ENCODE results near the gene COPE. TPM values are rescaled to one million over a fixed set of nuclear protein-coding genes. Genes with fewer than 3 reads are reported as not detected.
A peak's percentile ranks its signal among the peaks of the same experiment; 100 is the strongest.

The COPE gene
- polyA plus RNA-seq, 3 donors from 2014 or later = 378 to 407 (median 401) TPM

DNA sequence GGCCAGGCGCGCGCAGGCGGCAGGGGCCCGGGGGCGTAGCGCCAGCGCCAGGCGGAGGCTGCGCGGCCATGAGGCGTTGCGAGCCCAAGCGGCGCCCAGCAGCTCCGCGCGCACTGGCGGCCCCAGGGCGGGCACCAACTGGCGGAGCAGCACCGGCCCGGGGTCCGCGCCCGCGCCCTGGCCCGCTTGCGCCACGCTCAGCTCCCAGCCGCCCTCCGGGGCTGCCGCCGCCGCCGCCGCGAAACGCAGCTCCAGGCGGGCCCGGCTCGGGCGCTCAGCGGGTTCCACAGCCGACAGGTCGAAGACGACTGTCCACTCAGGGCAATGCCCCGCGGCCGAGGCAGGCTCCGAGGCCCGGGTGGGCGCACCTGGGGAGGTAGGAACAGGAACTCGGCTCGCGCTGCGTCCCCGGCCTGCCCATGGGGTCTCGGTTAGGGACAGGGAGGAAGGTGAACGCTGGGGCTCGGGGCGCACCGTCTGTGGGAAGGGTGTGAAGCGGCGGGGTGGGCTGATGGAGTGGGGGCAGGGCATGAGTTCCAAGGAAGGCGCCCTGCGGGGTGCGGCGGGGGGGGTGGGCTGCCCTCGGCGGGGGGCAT, 50.1 kb downstream of the COPE start:
- no peak for DNase-seq
- peaks cover 0 to 14% (median 4%) of the 10 kb centered on the region in 3 donors for H3K27me3 Mint-ChIP-seq (ENCODE audit: low read depth in 3 of 3)

DNA sequence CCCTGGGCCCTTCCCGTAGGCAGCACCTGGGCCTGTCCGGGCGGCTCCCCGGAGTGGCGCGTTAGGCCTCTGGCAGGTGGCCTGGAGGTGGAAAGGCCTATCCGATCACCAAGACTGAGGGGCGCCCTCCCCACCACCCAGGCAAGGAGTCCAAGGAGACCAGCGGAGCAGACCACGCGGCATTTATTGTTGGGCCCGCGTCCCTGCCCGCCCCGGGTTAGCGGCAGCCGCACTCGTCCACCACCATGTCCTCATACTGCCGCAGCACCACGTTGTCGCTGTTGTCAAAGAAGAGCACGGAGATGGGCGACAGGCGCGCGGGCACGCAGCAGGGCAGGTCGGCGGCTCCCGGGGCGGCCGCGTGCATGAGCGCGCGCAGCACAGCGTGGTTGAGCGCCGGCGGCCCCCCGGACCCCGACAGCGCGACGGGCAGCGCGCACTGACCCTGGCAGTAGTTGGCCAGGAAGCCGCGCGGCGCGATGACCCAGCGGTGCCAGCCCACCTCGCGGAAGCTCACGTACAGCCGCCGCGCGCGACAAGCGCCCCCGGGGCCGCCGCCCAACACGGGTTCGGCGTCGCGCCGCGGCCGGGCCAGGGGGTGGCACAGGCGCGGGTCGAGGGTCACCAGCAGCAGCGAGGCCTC, 50.7 kb downstream of the COPE start:
- Mint-ChIP-seq H3K9me3 (no peaks in the 10 kb centered on the region), H3K4me1 (peaks cover 13 to 16% of the 10 kb centered on the region in 2 donors), H3K4me3 (no peak overlapping the region), H3K36me3 (peaks cover 0 to 12% (median 7%) of the 10 kb centered on the region in 3 donors), H3K27ac (no peak overlapping the region), H3K27me3 (ENCODE audit: low read depth in 3 of 3) (peaks cover 0 to 14% (median 4%) of the 10 kb centered on the region in 3 donors)
- DNase-seq = no peak

More for the DNA sequence above, 50.1 kb downstream of the COPE start:
- Mint-ChIP-seq H3K4me1 (peaks cover 13 to 16% of the 10 kb centered on the region in 2 donors), H3K36me3 (peaks cover 0 to 12% (median 7%) of the 10 kb centered on the region in 3 donors), H3K27ac (no peak overlapping the region), H3K9me3 (no peaks in the 10 kb centered on the region), H3K4me3 (no peak overlapping the region)

DNA sequence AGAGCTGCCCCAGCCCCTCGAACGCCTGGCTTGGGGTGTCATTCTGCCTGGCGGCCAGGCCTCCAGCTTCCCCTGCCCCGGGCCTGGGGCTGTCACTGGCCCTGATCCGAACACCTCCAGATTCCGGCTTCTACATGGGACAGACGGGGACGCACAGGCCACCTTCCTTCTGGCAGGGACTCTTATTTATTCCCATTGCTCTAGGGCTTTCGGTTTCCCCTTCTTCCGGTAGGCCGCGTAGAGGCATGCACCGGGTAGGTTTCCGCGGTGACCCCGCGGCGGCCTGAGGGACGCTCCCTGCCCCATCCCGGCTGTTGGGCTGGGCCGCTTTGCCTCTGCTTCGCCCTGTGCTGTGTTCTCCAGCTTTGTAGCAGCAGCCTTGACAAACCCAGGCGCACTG, 51.4 kb downstream of the COPE start:
- H3K27me3 Mint-ChIP-seq (ENCODE audit: low read depth in 3 of 3) = peaks cover 0 to 14% (median 4%) of the 10 kb centered on the region in 3 donors
- H3K9me3 Mint-ChIP-seq = no peaks in the 10 kb centered on the region
- peaks cover 0 to 12% (median 3%) of the 10 kb centered on the region in 3 donors for H3K36me3 Mint-ChIP-seq
- no peak for DNase-seq
- no peak overlapping the region for H3K4me3 Mint-ChIP-seq
- H3K4me1 Mint-ChIP-seq = peaks cover 13 to 16% of the 10 kb centered on the region in 2 donors
- no peak overlapping the region for H3K27ac Mint-ChIP-seq

DNA sequence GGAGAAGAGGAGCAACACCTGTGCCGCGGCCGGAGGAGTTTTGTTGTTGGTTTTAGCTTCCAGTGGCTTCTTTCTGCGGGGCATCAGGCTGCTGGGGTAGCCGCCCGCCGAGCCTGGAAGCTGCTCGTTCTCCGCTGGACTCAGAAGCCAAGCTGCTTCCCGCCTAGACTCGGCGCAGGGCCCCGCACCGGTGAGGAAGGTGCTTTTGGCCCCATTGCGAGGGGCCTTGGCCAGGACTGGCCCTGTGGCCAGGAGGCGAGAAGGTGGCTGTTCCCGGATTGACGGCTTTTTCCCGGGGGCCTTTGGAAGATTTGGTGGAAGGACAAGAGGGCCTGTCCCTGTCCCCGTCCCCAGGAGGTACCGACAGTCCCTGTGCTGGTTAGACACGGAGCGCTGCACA, 52.0 kb downstream of the COPE start:
- Mint-ChIP-seq H3K36me3 (peaks cover 0 to 15% (median 3%) of the 10 kb centered on the region in 3 donors), H3K4me3 (peak overlapping the region in 1 of 5 donors; percentile 27), H3K9me3 (no peaks in the 10 kb centered on the region)

DNA sequence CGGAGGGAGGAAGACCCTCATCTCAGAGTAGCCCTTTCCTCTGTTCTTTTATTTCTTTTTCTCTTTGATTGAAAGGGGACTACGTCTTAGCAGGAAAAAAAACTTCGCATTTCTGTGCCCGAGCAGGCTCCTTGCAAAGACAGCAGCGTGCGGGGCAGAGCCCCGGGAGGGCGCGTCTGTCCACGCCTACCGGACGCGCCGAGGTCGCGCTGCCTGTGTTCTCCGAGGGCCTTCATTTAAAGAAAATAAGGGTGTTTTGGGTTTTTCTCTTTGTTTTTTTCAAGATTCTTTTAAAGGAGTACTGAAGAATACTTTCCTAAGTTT, 52.4 kb downstream of the COPE start:
- peaks cover 0 to 17% (median 3%) of the 10 kb centered on the region in 3 donors for H3K36me3 Mint-ChIP-seq
- DNase-seq = no peak
- no peak overlapping the region for H3K27ac Mint-ChIP-seq
- no peak overlapping the region for H3K4me3 Mint-ChIP-seq
- no peaks in the 10 kb centered on the region for H3K9me3 Mint-ChIP-seq
- peaks cover 13 to 15% of the 10 kb centered on the region in 2 donors for H3K4me1 Mint-ChIP-seq
- peaks cover 0 to 11% (median 4%) of the 10 kb centered on the region in 3 donors for H3K27me3 Mint-ChIP-seq (ENCODE audit: low read depth in 3 of 3)

More for the DNA sequence above, 52.0 kb downstream of the COPE start:
- DNase-seq = no peak
- H3K27me3 Mint-ChIP-seq (ENCODE audit: low read depth in 3 of 3) = peaks cover 0 to 13% (median 4%) of the 10 kb centered on the region in 3 donors
- no peak overlapping the region for H3K27ac Mint-ChIP-seq
- H3K4me1 Mint-ChIP-seq = peaks cover 13 to 16% of the 10 kb centered on the region in 2 donors

DNA sequence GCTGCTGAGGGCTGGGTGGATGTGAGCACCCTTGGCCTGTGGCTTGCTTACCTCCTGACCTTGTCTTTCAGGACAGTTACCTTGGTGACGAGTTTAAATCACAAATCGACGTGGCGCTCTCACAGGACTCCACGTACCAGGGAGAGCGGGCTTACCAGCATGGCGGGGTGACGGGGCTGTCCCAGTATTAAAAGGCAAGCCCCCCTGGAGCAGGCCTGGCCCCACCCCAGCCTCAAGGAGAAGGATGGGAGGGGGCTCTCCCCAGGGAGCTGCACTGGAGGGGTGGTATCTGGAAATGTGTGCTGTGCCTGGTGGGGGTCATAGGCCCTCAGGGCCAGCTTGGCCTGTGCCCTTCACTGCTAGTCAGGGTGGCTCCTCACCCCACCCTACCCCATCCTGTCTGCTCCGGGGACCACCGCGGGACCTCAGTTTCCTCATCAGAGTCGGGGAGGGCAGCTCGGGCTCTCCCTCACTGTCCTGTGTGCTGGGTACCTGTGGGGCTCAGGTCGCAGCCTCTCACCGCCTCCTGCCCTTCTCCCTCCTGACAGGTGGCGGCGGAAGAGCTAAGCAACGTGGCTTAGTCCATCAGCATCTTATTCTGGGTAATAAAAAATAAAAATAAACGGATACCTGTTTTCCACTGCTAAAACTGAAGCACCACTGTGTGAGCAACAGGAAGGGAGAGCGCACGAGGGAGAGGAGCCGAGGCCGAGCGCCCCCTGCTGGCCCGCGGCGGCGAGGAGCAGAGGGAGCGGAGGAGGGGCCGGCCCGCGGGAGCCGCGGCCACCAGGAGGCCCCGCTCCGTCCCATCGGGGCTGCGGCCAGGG, 53.0 kb downstream of the COPE start:
- DNase-seq = peak; percentile 49 to 52 (median 50)
- H3K4me3 Mint-ChIP-seq = no peak overlapping the region
- peaks cover 13 to 14% of the 10 kb centered on the region in 2 donors for H3K4me1 Mint-ChIP-seq
- no peaks in the 10 kb centered on the region for H3K9me3 Mint-ChIP-seq
- peaks cover 0 to 20% (median 0%) of the 10 kb centered on the region in 3 donors for H3K36me3 Mint-ChIP-seq
- H3K27me3 Mint-ChIP-seq (ENCODE audit: low read depth in 3 of 3) = peaks cover 0 to 15% (median 2%) of the 10 kb centered on the region in 3 donors
- peak overlapping the region in 1 of 6 donors; percentile 23 for H3K27ac Mint-ChIP-seq

DNA sequence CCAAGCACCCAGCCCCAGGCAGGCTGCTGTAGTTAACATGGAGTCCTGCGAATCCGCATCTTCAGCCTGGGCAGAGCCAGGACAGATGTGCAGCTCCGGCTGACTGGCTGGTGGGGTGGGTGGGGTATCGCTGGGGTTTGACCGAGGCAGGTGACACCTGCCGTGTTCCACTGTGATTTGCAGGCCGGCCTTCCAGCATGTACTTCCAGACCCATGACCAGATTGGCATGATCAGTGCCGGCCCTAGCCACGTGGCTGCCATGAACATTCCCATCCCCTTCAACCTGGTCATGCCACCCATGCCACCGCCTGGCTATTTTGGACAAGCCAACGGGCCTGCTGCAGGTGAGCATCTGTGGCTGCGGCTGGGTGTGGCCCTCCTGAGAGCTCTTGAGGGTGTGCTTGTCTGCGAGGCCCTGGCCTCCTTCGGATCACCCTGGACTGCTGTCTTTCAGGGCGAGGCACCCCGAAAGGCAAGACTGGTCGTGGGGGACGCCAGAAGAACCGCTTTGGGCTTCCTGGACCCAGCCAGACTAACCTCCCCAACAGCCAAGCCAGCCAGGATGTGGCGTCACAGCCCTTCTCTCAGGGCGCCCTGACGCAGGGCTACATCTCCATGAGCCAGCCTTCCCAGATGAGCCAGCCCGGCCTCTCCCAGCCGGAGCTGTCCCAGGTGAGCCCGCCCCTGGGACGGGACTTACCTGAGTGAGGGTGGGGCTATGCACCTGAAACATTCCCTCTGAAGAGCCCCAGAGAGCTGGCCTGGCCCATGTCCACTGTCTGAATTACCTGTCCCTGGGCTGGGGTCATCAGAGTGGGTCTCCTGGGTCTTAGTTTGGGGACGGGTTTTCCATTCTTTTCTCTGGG, 53.8 kb downstream of the COPE start:
- peaks cover 0 to 28% (median 3%) of the 10 kb centered on the region in 3 donors for H3K36me3 Mint-ChIP-seq
- H3K27ac Mint-ChIP-seq = peak overlapping the region in 1 of 6 donors; percentile 23
- H3K9me3 Mint-ChIP-seq = no peaks in the 10 kb centered on the region
- DNase-seq = no peak
- H3K27me3 Mint-ChIP-seq (ENCODE audit: low read depth in 3 of 3) = peaks cover 0 to 14% (median 2%) of the 10 kb centered on the region in 3 donors
- no peak overlapping the region for H3K4me3 Mint-ChIP-seq
- H3K4me1 Mint-ChIP-seq = peaks cover 15 to 16% of the 10 kb centered on the region in 2 donors

DNA sequence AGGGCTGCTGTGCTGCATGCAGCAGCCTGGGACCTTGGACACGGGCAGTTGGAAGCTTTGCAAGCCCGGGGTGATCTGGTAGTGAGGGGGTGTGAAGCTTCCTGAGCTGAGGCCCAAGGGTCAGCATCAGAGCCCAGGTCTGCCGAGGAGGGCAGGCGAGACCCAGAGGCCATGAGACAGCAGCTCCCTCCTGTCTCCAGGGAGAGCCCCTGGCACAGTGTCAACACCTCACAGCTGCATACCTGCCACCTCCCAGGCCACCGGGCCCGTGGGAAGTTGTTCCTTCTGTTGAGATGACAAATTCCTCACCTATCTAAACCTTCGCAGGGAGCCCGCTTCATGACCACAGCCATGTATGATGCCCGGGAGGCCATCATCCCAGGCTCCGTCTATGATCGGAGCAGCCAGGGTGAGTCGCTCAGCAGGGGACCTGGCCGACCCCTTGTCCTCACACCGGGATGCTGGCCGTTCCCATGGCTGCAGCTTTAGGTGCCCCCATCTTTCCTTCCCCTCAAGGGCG, 55.3 kb downstream of the COPE start:
- H3K27ac Mint-ChIP-seq = no peak overlapping the region
- H3K9me3 Mint-ChIP-seq = no peaks in the 10 kb centered on the region
- DNase-seq = no peak
- peaks cover 15% of the 10 kb centered on the region in 2 donors for H3K4me1 Mint-ChIP-seq
- H3K27me3 Mint-ChIP-seq (ENCODE audit: low read depth in 3 of 3) = peaks cover 0 to 14% (median 2%) of the 10 kb centered on the region in 3 donors
- no peak overlapping the region for H3K4me3 Mint-ChIP-seq
- H3K36me3 Mint-ChIP-seq = peaks cover 0 to 28% (median 3%) of the 10 kb centered on the region in 3 donors

DNA sequence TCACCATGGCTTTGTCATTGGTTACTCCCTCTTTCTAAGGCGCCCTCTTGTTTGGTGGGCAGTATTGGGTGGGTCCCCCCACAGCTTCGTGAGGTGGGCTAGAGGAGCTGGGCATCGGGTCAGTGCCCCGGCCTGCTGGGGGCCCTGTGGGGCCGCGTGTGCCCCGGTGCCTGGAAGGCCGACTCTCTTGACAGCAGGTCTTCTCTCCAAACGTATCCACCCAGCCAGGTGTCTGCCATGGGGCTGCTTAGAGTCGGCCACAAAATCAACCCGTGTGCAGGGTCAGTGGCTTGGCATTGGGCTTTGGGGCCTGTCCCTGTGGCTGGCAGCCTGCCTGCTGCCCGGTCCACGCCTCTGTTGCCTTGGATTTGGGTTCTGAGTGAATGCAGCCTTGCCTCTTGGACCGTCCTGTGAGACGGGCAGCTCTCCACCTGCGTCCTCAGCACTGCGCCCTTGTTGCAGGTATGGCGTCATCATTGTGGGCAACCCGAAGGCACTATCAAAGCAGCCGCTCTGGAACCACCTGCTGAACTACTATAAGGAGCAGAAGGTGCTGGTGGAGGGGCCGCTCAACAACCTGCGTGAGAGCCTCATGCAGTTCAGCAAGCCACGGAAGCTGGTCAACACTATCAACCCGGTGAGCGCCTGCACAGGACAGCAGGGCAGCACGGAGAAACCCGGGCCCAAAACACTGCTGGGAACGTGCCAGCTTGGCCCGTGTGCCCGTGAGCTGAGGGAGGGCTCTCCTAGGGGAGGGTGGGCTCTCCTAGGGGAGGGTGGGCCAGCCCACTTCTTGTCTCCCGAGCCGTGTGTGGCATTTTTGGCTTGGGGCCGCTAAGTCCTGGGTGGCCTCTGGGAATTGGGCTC, 56.0 kb downstream of the COPE start:
- Mint-ChIP-seq H3K27me3 (ENCODE audit: low read depth in 3 of 3) (peaks cover 0 to 14% (median 2%) of the 10 kb centered on the region in 3 donors), H3K4me1 (peaks cover 15% of the 10 kb centered on the region in 2 donors), H3K27ac (no peak overlapping the region), H3K9me3 (no peaks in the 10 kb centered on the region), H3K4me3 (no peak overlapping the region), H3K36me3 (peaks cover 0 to 29% (median 3%) of the 10 kb centered on the region in 3 donors)
- DNase-seq = no peak

DNA sequence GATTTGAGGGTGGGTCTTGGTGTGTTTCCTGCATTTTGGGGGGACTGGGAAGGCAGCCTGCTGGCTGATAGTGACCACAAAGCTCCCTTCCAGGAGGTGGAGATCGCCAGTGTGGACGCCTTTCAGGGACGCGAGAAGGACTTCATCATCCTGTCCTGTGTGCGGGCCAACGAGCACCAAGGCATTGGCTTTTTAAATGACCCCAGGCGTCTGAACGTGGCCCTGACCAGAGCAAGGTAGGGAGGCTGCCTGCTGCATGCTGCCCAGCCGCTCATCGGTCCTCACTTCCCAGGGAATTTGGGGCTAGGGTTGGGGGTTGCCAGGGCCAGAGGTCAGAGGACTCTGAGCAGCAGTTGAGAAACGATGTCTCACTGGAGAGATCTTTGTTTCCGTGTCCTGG, 57.3 kb downstream of the COPE start:
- H3K4me3 Mint-ChIP-seq = no peak overlapping the region
- DNase-seq = no peak
- peaks cover 12 to 14% of the 10 kb centered on the region in 2 donors for H3K4me1 Mint-ChIP-seq
- H3K36me3 Mint-ChIP-seq = peaks cover 0 to 31% (median 3%) of the 10 kb centered on the region in 3 donors
- H3K9me3 Mint-ChIP-seq = no peaks in the 10 kb centered on the region
- peaks cover 2 to 7% (median 2%) of the 10 kb centered on the region in 3 donors for H3K27me3 Mint-ChIP-seq (ENCODE audit: low read depth in 3 of 3)
- no peak overlapping the region for H3K27ac Mint-ChIP-seq

DNA sequence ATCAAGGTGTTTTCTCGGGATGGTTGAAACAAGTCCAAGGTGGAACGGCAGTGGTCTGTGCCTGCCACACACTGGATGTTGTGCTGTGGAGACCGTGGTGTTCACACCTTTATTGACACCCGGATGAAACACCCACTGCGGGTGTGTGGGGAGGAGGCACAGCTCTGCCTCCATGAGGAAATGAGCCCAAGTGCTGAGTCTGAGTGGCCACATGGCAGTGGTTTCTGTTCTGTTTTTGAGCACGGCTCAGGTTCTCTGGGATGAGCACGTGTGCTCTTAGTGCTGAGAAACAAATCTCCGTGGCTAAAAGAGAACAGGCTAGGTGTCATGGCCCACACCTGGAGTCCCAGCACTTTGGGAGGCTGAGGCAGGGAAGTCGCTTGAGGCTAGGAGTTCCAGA, 58.0 kb downstream of the COPE start:
- DNase-seq = peak in 1 of 3 donors; percentile 19
- Mint-ChIP-seq H3K4me3 (no peak overlapping the region), H3K27ac (peak overlapping the region in 3 of 6 donors; percentile 50 to 80 (median 71)), H3K36me3 (peaks cover 2 to 34% (median 3%) of the 10 kb centered on the region in 3 donors), H3K4me1 (peaks cover 10 to 11% of the 10 kb centered on the region in 2 donors), H3K9me3 (no peaks in the 10 kb centered on the region), H3K27me3 (ENCODE audit: low read depth in 3 of 3) (peaks cover 2 to 5% (median 4%) of the 10 kb centered on the region in 3 donors)

DNA sequence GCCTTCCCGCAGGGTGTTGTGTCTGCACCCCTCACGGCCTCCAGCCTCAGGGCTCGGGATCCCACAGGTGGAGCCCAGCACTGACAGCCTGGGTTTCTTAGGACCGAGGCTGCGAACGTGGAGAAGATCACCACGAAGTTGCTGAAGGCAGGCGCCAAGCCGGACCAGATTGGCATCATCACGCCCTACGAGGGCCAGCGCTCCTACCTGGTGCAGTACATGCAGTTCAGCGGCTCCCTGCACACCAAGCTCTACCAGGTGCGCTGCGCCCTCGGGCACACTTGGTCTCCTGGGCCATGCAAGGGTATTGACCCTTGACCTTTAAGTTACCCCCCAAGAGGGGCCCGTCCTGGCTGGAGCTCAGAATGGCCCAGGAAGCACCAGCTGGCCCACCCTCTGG, 58.5 kb downstream of the COPE start:
- Mint-ChIP-seq H3K27ac (peak overlapping the region in 3 of 6 donors; percentile 55 to 80 (median 71)), H3K4me3 (no peak overlapping the region), H3K4me1 (peaks cover 10 to 11% of the 10 kb centered on the region in 2 donors), H3K36me3 (peaks cover 3 to 31% (median 4%) of the 10 kb centered on the region in 3 donors), H3K27me3 (ENCODE audit: low read depth in 3 of 3) (peaks cover 2 to 7% (median 5%) of the 10 kb centered on the region in 3 donors), H3K9me3 (no peaks in the 10 kb centered on the region)
- DNase-seq = no peak
